Measurements from ENCODE around the gene WIPI1. TPM values are rescaled to one million over a fixed set of nuclear protein-coding genes. Genes with fewer than 3 reads are reported as not detected.

The WIPI1 gene
- total and polyA plus RNA-seq, 7 donors, result 80.3 to 197 (median 136) TPM

DNA sequence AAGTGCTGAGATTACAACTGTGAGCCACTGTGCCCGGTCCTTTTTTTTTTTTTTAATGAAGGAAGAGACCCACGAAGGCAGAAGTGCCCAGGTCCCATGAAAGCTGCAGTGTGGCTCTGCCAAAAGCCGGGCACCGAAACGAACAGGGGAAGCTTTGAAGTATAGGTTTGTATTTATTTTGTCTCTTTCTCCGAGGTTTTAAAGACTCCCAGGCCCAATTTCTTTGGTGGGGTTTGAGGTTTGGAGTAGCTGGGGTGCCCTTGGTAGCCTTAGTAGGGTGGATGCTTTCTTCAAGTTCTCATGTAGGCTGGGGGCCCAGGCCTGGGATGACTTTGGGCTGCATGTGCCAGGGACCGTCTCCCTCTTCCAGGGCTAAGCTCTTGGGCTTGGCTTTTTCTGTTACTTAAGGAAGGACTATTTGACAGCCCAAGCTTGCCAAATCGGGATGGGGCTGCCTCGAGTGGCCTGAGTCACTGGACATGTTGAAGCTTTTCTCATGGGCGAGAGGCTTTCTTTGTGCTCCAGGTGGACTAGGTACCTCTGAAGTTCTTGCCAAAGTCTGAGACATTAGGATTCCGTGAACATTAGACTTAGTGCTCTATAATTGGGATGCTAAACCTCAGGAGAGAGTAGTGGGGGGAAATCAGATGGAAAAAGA is 66.3 kb downstream of the WIPI1 start:
- peak in 1 of 2 donors; percentile 50 for DNase-seq
- Histone ChIP-seq H3K27ac (no peak overlapping the region), H3K4me1 (peaks cover 8% of the 10 kb centered on the region), H3K9me3 (no peaks in the 10 kb centered on the region), H3K4me3 (no peak overlapping the region), H3K36me3 (ENCODE audit: insufficient read depth in 1 of 2, low read depth in 1 of 2) (no peaks in the 10 kb centered on the region), H3K27me3 (ENCODE audit: insufficient read depth in 3 of 3, low read length in 2 of 3) (no peaks in the 10 kb centered on the region)
- ATAC-seq, result no peak
- TF ChIP-seq, protein P1, sequence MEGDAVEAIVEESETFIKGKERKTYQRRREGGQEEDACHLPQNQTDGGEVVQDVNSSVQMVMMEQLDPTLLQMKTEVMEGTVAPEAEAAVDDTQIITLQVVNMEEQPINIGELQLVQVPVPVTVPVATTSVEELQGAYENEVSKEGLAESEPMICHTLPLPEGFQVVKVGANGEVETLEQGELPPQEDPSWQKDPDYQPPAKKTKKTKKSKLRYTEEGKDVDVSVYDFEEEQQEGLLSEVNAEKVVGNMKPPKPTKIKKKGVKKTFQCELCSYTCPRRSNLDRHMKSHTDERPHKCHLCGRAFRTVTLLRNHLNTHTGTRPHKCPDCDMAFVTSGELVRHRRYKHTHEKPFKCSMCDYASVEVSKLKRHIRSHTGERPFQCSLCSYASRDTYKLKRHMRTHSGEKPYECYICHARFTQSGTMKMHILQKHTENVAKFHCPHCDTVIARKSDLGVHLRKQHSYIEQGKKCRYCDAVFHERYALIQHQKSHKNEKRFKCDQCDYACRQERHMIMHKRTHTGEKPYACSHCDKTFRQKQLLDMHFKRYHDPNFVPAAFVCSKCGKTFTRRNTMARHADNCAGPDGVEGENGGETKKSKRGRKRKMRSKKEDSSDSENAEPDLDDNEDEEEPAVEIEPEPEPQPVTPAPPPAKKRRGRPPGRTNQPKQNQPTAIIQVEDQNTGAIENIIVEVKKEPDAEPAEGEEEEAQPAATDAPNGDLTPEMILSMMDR (IDR thresholded peaks at IDR 0.05), result no peak
- 70 to 78% (median 73%) methylated on average over 11 of the region's 11 CpGs for WGBS, 3 donors
- intact Hi-C loops (cut with DNase I), result no loop called here

DNA sequence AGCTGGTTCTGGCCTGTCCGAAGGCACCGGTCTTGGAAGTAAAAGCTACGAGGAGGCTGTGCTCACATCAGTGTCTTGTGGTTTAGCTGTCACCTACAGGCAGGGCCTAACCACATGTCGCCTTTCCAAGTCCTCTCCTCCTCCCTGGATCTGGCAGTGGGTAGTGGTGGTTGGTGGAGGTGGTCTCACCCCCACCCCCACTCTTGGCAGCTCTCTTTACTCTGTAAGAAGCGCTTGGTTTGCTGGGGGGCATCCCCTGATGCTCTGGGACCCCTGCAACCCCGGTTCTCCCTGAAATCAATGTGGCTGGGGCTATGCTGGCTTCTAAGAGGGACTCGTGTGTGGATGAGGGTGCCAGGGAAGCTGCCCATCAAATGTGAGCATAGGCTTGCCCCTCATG is 68.3 kb downstream of the WIPI1 start:
- ATAC-seq (no peak), DNase-seq (no peak)
- Histone ChIP-seq H3K4me3 (no peak overlapping the region), H3K4me1 (peaks cover 12% of the 10 kb centered on the region), H3K9me3 (no peaks in the 10 kb centered on the region), H3K36me3 (ENCODE audit: insufficient read depth in 1 of 2, low read depth in 1 of 2) (no peaks in the 10 kb centered on the region), H3K27me3 (ENCODE audit: insufficient read depth in 3 of 3, low read length in 2 of 3) (no peaks in the 10 kb centered on the region), H3K27ac (no peak overlapping the region)
- intact Hi-C loops (cut with DNase I), result no loop called here
- WGBS, 3 donors, result 72 to 99% (median 79%) methylated on average over 6 to 7 of the region's 7 CpGs
- TF ChIP-seq, protein P1 (IDR thresholded peaks at IDR 0.05), result no peak

DNA sequence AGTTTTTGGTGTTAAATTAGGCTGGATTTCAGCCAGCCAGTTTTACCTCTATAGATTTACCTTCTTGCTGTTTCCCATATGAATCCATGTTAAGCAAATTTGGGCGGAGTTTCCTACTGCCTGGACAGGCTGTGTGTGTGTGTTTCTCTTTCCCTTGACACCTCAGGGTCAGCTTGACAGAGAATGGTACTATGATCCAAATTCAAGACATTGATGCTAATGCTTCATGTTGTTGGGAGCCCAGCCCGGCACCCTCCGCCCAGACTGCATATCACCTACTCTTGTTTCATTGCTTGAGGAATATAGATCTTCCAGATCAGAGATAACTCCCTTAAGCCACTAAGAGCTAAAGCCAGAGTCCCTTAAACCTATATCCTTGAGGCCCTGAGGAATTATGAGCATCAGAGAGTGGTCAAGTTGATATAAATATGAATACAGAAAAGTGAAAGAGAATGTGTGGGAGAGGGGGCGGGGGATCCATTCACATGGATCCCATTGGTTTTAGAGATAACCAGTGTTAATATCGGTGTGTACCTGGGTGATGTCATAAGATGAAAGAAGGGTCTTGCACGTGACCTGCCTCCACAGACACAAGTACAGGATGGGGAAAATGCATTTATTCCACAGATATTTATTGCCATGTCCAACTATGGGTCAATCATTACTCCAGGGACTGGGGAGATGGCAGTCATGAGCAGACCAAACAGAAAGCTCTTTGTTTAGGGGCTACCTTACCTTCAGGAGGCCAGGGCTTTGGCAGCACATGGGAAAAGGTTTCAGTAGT is 69.7 kb downstream of the WIPI1 start:
- peak overlapping the region; percentile 73 for H3K27ac ChIP-seq
- H3K36me3 ChIP-seq (ENCODE audit: insufficient read depth in 1 of 2, low read depth in 1 of 2), result no peaks in the 10 kb centered on the region
- ATAC-seq (no peak), DNase-seq (no peak)
- H3K9me3 ChIP-seq, result no peaks in the 10 kb centered on the region
- WGBS, 3 donors, result 93 to 95% (median 94%) methylated on average over 6 of the region's 6 CpGs
- H3K4me3 ChIP-seq, result no peak overlapping the region
- H3K4me1 ChIP-seq, result peaks cover 12% of the 10 kb centered on the region
- no peaks in the 10 kb centered on the region for H3K27me3 ChIP-seq (ENCODE audit: insufficient read depth in 3 of 3, low read length in 2 of 3)
- TF ChIP-seq, protein P1 (IDR thresholded peaks at IDR 0.05), result no peak
- intact Hi-C loops (cut with DNase I), result loop anchor here in 1 of 2 donors (2.0 kb wide), 1 partner anchor 75 kb away; no protein-coding TSS in a partner anchor

DNA sequence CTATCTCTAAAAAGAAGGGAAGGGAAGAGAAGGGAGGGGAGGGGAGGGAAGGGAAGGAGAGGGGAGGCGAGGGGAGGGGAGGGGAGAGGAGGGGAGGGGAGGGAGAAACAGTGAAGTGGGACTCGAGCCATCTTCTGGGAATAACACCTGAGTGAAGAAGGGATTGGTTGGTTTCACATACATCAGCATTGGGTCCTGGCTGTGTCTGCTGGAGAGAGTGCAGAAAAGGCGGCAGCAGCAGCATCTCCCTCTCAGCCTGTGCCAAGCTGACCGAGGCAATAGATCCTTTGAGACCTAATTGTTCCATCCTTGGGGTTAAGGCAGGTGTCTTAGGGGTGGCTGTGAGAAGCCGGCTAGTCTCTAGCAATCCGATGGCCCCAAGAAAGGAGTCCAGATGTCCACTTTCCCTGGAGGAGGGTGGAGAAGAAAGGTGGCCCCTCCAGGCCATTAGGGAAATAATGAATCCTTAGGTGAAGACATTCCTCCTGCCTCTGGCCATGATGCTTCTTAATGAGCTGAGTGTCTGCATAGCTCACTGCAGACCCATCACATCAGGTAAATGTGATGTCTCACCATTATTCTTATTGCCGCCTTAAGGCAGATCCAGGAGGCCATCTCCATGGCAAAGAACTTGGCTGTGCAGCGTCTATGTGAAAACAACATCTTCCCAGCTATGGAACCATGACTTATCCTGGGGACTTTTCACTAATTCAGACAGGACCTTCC is 71.6 kb downstream of the WIPI1 start:
- TF ChIP-seq, protein P1 (IDR thresholded peaks at IDR 0.05), result no peak
- Histone ChIP-seq H3K27me3 (ENCODE audit: insufficient read depth in 3 of 3, low read length in 2 of 3) (no peaks in the 10 kb centered on the region), H3K27ac (peak overlapping the region; percentile 73), H3K9me3 (no peaks in the 10 kb centered on the region), H3K36me3 (ENCODE audit: insufficient read depth in 1 of 2, low read depth in 1 of 2) (no peaks in the 10 kb centered on the region), H3K4me1 (peaks cover 18% of the 10 kb centered on the region), H3K4me3 (no peak overlapping the region)
- WGBS, 3 donors, result 79 to 87% (median 86%) methylated on average over 7 to 8 of the region's 8 CpGs
- intact Hi-C loops (cut with DNase I), result loop anchor here in 1 of 2 donors (2.0 kb wide), 1 partner anchor 77 kb away; no protein-coding TSS in a partner anchor
- DNase-seq, result no peak
- peak in 2 of 4 donors; percentile 4 to 9 for ATAC-seq

Data from psoas muscle (tissue), 8 donors.